ENCODE results near the gene MAN1A1. TPM values are rescaled to one million over a fixed set of nuclear protein-coding genes. Genes with fewer than 3 reads are reported as not detected.
"Not testable (repeated sequence)": the region's sequence is repeated elsewhere in the genome, so short reads cannot be mapped to it uniquely, and the experiment has no call there.

The MAN1A1 gene
- total RNA-seq, 1 donor from 2014 or later, result 24.9 TPM

DNA sequence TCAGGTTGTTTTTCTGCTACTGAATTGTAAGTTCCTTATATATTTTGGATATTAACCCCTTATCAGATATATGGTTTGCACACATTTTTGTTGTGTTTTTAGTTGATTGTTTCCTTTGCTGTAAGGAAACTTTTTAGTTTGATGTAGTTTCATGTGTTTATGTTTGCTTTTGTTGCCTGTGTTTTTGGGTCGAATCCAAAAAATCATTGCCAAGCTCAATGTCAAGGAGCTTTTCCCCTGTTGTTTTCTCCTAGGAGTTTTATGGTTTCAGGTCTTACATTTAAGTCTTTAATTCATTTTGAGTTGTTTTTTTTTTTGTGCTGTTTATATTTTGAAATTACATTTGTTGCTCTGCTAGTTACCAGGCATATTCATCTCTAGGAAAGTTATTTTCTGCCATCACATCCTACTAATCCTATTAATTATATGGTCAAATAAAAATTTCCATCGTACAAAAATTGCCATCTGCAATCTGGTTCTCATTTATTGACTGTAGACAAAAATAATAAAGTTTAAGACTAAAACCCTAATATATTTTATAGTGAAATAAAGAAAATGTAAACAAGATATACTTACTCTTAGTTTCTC, 167.3 kb downstream of the MAN1A1 start:
- FAIRE-seq, result peak; percentile 58
- DNase-seq (ENCODE audit: low spot score in 2 of 2), result no peak

DNA sequence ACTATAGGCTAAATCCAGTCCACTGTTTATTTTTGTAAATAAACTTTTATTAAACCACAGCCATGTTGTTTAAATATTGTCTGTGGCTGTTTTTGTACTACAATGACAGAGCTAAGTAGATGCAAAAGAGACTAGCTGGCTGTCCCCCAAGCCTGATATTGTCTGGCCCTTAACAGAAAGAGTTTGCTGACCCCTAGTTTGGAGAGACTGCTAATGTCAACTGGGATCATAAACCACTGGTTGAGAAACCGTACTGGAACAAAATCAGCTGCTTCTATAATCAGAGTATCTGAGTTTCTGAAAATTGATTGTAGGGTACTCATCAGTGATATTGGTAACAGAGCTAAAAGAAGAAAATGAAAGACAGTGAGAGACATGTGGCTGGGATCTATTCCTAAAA, 168.5 kb downstream of the MAN1A1 start:
- no peak for FAIRE-seq

DNA sequence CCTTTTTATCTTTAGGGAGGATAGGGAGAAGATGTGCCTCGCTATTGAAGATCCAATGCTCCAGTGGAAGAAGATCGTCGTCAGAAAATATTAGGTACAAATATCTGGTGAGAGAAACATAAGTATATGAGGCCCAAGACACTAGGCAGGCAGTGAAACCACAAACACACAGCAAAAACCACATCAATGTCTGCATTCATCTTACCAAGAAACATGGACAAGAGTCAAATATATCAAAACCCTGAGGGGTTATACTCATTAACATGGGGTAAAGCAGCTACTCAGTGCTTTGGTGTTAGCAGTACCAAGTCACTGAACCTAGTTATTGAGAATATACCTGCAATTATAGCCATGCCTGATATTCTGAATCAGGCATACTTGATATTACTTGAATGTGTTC, 169.7 kb downstream of the MAN1A1 start:
- DNase-seq (ENCODE audit: low spot score in 2 of 2) (no peak), FAIRE-seq (no peak)

More for the DNA sequence above, 168.5 kb downstream of the MAN1A1 start:
- no peak for DNase-seq (ENCODE audit: low spot score in 2 of 2)

GRCh38 chr6:119179062-119179461, 170.5 kb downstream of the MAN1A1 start:
- no peak for DNase-seq (ENCODE audit: low spot score in 2 of 2)
- no peak for FAIRE-seq

DNA sequence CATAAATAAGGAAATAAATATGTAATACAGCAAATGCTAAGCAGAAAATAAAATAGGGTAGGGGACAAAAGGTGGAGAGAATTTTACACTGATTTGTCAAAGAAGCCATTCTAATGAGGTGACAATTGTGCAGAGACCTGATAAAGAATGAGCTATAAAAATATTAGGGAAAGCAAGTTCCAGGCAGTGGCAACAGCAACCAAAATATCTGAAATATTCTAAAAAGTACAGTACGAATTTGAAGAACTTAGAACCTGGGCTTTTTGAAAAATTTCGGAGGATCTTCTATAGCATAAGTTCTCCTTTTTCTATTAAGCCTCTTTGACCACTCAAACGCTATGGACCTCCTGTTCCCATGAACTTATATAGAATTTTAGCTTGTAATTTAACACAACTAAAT, 173.1 kb downstream of the MAN1A1 start:
- FAIRE-seq (no peak), DNase-seq (ENCODE audit: low spot score in 2 of 2) (no peak)

- FAIRE-seq, result no peak
- DNase-seq (ENCODE audit: low spot score in 2 of 2), result no peak
These were observed 174.4 kb downstream of the MAN1A1 start for GRCh38 chr6:119174879-119175817.

GRCh38 chr6:119174085-119174445, 175.5 kb downstream of the MAN1A1 start:
- DNase-seq (ENCODE audit: low spot score in 2 of 2), result no peak

DNA sequence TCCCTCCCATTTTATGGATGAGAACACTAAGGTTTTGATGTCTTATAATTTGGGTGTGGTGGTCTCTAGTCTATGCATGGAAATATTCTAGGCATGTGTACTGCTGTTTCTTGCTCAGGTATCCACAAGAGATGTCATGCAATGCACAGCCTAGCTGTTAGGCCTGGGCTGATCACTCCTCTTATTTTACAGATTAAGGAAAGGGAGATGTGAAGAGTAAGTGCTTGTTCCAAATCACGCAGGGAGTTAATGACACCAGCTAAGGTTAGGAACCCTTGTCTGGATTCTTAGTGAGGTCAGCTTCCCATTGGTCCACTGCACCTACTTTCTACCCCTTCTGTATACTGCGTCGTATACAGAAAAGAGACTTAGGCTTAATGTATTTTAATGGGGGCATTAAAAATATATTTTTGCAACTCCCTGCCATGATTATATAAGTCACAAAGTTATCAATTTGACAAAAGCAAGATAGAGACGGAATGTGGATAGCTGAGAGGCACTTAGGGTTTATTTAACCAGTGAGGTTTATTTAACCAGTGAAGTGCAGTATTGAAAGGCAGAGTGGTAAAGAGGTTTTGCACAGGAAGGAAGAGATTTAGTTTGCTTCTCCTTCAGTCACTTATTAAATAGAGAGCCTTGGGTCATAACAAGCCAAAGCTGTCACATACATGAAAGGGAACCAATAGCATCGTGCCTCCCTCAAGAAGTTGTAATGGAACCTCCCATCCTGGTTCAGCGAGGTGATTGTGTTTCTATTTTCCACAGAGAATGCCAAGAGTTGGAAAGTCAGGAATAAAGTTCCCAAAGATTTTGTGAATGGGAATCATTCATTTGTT, 176.1 kb downstream of the MAN1A1 start:
- FAIRE-seq, result no peak

More at GRCh38 chr6:119174085-119174445, 175.5 kb downstream of the MAN1A1 start:
- no peak for FAIRE-seq

GRCh38 chr6:119172824-119173223, 176.7 kb downstream of the MAN1A1 start:
- no peak for DNase-seq (ENCODE audit: low spot score in 2 of 2)
- no peak for FAIRE-seq

More for the DNA sequence above, 176.1 kb downstream of the MAN1A1 start:
- DNase-seq (ENCODE audit: low spot score in 2 of 2), result no peak

DNA sequence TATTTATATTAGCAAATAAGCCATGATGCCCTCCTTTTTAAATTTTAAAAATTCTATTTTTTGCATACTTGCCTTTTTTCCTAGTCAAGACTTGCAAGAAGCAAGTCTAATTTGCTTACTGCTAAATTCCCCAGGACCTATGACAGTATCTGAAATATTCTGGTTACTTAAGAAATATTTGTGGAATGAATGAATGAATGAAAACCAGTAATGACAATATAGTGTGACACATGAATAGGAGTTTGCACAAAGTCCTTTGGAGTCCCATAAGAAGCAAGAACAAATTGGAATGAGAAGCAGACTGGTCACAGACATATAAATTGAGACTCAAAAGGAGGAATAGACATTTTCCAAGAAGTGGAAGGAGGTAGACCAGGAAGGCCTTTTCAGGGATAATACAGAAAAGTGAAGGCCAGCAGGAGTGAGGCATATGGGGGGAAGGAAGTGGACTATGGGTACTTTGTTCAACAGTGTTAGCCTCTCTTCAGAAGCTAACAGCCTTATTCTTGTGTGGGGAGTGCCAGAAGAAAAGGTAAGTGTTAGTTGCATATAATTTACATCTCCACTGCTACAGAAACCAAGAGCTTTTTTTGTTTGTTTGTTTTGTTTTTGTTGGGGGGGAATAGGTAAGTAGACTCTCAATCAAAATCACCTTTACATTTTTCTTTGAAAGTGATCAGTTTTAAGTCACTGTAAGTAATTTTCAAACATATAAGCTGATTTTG, 177.5 kb downstream of the MAN1A1 start:
- DNase-seq (ENCODE audit: low spot score in 2 of 2), result no peak
- FAIRE-seq, result no peak

- no peak for FAIRE-seq
- DNase-seq (ENCODE audit: low spot score in 2 of 2), result no peak
These were observed 178.3 kb downstream of the MAN1A1 start for GRCh38 chr6:119171088-119171841.

DNA sequence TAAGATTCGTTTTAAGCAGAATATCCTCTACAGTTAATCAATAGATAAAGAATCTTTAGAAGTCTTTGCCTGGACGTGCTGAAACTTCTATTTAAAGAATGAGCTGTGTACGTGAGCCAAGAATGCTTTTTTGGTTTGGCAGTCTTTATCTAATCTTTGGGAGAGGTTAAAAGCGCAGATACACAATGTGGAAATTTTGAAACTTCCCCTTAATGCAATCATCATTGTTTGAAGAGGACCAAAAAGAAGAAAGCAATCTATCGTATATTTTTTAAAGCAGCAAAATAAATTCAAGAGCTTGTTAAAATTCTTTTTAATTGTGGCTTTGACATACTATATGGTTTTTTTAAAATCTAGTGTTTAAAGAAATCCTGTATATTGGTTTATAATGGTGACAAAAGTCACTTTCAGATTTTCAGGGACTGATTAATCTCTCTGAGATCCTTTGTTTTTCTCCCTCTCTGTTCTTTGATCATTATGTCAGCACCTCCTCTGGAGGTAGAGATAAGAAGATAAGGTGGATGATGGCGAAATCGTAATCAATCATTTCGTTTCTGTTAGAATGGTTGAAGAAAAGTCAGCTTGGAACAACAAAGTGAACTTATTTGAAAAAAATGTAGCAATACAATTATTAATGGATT, 179.0 kb downstream of the MAN1A1 start:
- FAIRE-seq (no peak), DNase-seq (ENCODE audit: low spot score in 2 of 2) (no peak)

DNA sequence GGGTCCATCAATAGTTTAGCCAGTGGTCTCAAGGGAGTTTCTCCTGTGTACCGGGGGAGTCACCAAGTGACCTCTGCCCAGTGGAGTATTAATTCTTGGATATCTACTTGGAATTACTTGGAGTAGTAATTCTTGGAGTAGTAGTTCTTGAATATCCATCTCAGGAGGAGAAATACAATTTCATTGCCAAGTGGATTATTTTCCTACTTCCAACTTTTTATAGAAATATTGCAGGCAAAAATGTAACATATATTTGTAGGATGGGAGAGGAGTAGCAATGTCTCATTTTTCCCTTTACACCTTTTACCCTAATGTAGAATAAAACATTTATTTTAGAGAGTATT, 179.5 kb downstream of the MAN1A1 start:
- FAIRE-seq (no peak), DNase-seq (ENCODE audit: low spot score in 2 of 2) (no peak)

DNA sequence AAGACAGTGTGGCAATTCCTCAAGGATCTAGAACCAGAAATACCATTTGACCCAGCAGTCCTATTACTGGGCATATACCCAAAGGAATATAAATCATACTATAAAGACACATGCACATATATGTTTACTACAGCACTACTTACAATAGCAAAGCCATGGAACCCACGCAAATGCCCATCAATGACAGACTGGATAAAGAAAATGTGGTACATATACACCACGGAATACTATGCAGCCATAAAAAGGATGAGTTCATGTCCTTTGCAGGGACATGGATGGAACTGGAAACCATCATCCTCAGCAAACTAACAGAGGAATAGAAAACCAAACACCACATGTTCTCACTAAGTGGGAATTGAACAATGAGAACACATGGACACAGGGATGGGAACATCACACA, 180.2 kb downstream of the MAN1A1 start:
- FAIRE-seq; DNase-seq (ENCODE audit: low spot score in 2 of 2): not testable (repeated sequence)

DNA sequence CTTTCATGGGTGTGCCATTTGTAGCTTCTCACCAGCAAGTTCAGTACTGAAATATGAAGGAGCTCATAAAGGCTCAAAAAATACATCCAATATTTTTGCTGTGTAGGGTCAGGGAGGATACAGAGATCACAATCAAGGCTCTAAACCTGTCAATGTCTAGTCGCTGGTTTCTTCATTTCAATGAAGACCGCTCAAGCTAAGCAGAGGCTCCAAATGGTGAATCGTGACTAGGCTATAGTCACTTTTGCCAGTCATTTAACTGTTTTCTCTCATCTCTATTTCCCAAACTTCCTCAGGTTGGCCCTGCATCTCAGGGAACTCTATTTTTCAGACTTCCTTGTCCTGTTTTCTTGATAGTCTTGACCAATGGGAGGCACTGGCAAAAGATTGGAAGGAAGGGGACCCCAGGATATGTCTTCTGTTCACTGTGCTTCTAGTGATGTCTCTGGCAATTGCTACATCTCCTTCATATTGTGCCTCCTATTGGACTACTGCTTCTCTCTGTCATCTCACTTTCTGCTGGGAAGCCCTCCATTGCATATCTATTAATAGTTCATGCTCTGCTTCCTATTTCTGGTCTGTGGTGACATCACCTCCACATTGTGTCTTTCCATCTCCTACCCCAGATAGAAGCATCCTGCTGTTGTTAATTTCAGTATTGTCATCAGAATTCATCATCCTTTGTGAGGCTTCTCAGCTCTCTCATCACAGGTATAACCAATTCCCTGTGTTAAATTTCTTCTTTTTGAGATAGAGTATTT, 183.4 kb downstream of the MAN1A1 start:
- FAIRE-seq (no peak), DNase-seq (ENCODE audit: low spot score in 2 of 2) (no peak)

DNA sequence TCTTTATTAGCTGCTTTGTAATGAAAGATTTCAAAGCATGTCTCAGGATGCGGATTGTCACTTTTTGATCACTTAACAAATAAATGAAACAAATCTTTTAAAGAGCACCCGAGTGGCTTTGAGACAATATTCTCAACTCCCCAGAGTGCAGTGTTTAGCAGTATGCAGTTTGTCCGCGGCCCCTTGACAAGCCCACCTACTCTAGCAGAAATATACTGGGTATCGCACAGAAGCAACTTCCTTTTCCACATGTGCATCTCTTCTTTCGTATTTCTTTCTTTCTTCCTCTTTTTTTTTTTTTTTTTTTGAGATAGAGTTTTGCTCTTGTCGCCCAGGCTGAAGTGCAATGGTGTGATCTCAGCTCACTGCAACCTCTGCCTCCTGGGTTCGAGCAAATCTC, 186.6 kb downstream of the MAN1A1 start:
- no peak for DNase-seq (ENCODE audit: low spot score in 2 of 2)
- FAIRE-seq, result no peak

DNA sequence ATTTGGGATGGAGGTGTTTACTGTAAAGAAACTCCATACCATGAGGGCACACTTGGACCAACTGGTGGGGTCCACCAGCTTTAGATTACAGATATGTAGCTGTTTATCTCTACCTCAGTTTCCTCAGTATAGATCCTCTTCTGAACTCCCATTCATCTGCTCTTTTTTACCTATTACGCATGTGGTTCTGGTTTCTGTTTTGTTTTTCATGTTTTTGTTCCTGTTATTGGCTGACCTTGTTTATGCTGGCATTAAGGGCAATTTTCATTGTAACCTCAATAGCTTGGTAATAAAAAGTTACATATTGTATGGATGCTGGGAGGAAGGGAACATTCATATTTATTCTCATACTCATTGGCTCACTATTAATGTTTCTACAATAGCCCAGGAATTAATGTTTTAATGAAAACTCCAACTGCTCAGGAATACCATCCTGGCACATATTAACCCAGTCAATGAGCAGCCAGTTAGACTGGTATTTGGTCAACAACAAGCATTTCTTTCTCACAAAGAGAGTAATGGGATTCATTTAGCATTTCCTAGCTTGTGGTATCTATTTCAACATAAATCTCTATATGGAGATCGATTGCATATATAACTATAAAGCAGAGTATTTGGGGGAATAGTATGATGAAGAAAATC, 187.3 kb downstream of the MAN1A1 start:
- FAIRE-seq, result no peak
- DNase-seq (ENCODE audit: low spot score in 2 of 2), result no peak

- no peak for FAIRE-seq
- no peak for DNase-seq (ENCODE audit: low spot score in 2 of 2)
These were observed 188.1 kb downstream of the MAN1A1 start for GRCh38 chr6:119161438-119161837.
